Measurements from ENCODE around the gene PTPRK. TPM values are rescaled to one million over a fixed set of nuclear protein-coding genes. Genes with fewer than 3 reads are reported as not detected.

PTPRK gene
- polyA plus RNA-seq, 1 donor from 2014 or later = 10.2 TPM

GRCh38 chr6:128099571-128100197 lies 420.7 kb downstream of the PTPRK start:
- no peak overlapping the region for H3K4me3 Mint-ChIP-seq
- H3K4me1 Mint-ChIP-seq = peaks cover 0 to 9% (median 7%) of the 10 kb centered on the region in 3 donors
- no peaks in the 10 kb centered on the region for H3K27me3 Mint-ChIP-seq
- H3K27ac Mint-ChIP-seq = no peak overlapping the region
- H3K9me3 Mint-ChIP-seq = peaks cover 0 to 1% (median 0%) of the 10 kb centered on the region in 3 donors
- no peaks in the 10 kb centered on the region for H3K36me3 Mint-ChIP-seq

GRCh38 chr6:128098000-128098581 lies 422.3 kb downstream of the PTPRK start:
- Mint-ChIP-seq H3K27ac (no peak overlapping the region), H3K36me3 (no peaks in the 10 kb centered on the region), H3K27me3 (no peaks in the 10 kb centered on the region)

GRCh38 chr6:128097009-128097408 lies 423.4 kb downstream of the PTPRK start:
- Mint-ChIP-seq H3K27ac (no peak overlapping the region), H3K4me3 (no peak overlapping the region)

More at GRCh38 chr6:128098000-128098581, 422.3 kb downstream of the PTPRK start:
- H3K9me3 Mint-ChIP-seq = peaks cover 0 to 1% (median 0%) of the 10 kb centered on the region in 3 donors
- H3K4me1 Mint-ChIP-seq = peaks cover 0 to 4% (median 4%) of the 10 kb centered on the region in 3 donors
- no peak overlapping the region for H3K4me3 Mint-ChIP-seq

GRCh38 chr6:128095362-128095761 lies 425.0 kb downstream of the PTPRK start:
- Mint-ChIP-seq H3K9me3 (peaks cover 0 to 1% (median 0%) of the 10 kb centered on the region in 3 donors), H3K27me3 (no peaks in the 10 kb centered on the region), H3K4me3 (no peak overlapping the region), H3K36me3 (peaks cover 1% of the 10 kb centered on the region), H3K4me1 (peaks cover 0 to 4% (median 3%) of the 10 kb centered on the region in 3 donors), H3K27ac (peak overlapping the region in 1 of 3 donors; percentile 60)

More at GRCh38 chr6:128097009-128097408, 423.4 kb downstream of the PTPRK start:
- H3K4me1 Mint-ChIP-seq = peaks cover 0 to 4% (median 4%) of the 10 kb centered on the region in 3 donors
- no peaks in the 10 kb centered on the region for H3K27me3 Mint-ChIP-seq
- no peaks in the 10 kb centered on the region for H3K36me3 Mint-ChIP-seq
- peaks cover 0 to 1% (median 0%) of the 10 kb centered on the region in 3 donors for H3K9me3 Mint-ChIP-seq

GRCh38 chr6:128079021-128079420 lies 441.4 kb downstream of the PTPRK start:
- Mint-ChIP-seq H3K4me1 (no peaks in the 10 kb centered on the region), H3K27me3 (no peaks in the 10 kb centered on the region), H3K27ac (no peak overlapping the region), H3K36me3 (peaks cover 2% of the 10 kb centered on the region), H3K9me3 (no peaks in the 10 kb centered on the region), H3K4me3 (no peak overlapping the region)

- H3K4me1 Mint-ChIP-seq = no peaks in the 10 kb centered on the region
- H3K27me3 Mint-ChIP-seq = no peaks in the 10 kb centered on the region
- no peaks in the 10 kb centered on the region for H3K9me3 Mint-ChIP-seq
- peaks cover 2% of the 10 kb centered on the region for H3K36me3 Mint-ChIP-seq
- H3K27ac Mint-ChIP-seq = no peak overlapping the region
- H3K4me3 Mint-ChIP-seq = no peak overlapping the region
Measured at GRCh38 chr6:128078276-128078675, 442.1 kb downstream of the PTPRK start.

- Mint-ChIP-seq H3K36me3 (no peaks in the 10 kb centered on the region), H3K4me1 (no peaks in the 10 kb centered on the region), H3K27ac (no peak overlapping the region), H3K9me3 (no peaks in the 10 kb centered on the region), H3K4me3 (no peak overlapping the region), H3K27me3 (no peaks in the 10 kb centered on the region)
Measured at GRCh38 chr6:128076843-128077242, 443.6 kb downstream of the PTPRK start.

GRCh38 chr6:128074567-128074966 lies 445.8 kb downstream of the PTPRK start:
- Mint-ChIP-seq H3K27ac (peak overlapping the region in 1 of 3 donors; percentile 6), H3K4me3 (no peak overlapping the region), H3K36me3 (no peaks in the 10 kb centered on the region), H3K27me3 (no peaks in the 10 kb centered on the region), H3K4me1 (no peaks in the 10 kb centered on the region), H3K9me3 (no peaks in the 10 kb centered on the region)

GRCh38 chr6:128073389-128073788 lies 447.0 kb downstream of the PTPRK start:
- no peak overlapping the region for H3K4me3 Mint-ChIP-seq
- H3K27me3 Mint-ChIP-seq = no peaks in the 10 kb centered on the region
- H3K36me3 Mint-ChIP-seq = no peaks in the 10 kb centered on the region
- no peaks in the 10 kb centered on the region for H3K9me3 Mint-ChIP-seq
- H3K4me1 Mint-ChIP-seq = no peaks in the 10 kb centered on the region
- no peak overlapping the region for H3K27ac Mint-ChIP-seq

GRCh38 chr6:128071212-128071611 lies 449.2 kb downstream of the PTPRK start:
- no peaks in the 10 kb centered on the region for H3K36me3 Mint-ChIP-seq
- no peaks in the 10 kb centered on the region for H3K27me3 Mint-ChIP-seq
- no peaks in the 10 kb centered on the region for H3K9me3 Mint-ChIP-seq
- no peak overlapping the region for H3K4me3 Mint-ChIP-seq
- peak overlapping the region in 1 of 3 donors; percentile 42 for H3K27ac Mint-ChIP-seq
- no peaks in the 10 kb centered on the region for H3K4me1 Mint-ChIP-seq

GRCh38 chr6:128070406-128070805 lies 450.0 kb downstream of the PTPRK start:
- Mint-ChIP-seq H3K4me1 (no peaks in the 10 kb centered on the region), H3K27me3 (no peaks in the 10 kb centered on the region), H3K27ac (no peak overlapping the region), H3K36me3 (no peaks in the 10 kb centered on the region), H3K4me3 (no peak overlapping the region), H3K9me3 (no peaks in the 10 kb centered on the region)

GRCh38 chr6:128069188-128069587 lies 451.2 kb downstream of the PTPRK start:
- H3K4me1 Mint-ChIP-seq = no peaks in the 10 kb centered on the region
- no peaks in the 10 kb centered on the region for H3K36me3 Mint-ChIP-seq
- H3K4me3 Mint-ChIP-seq = no peak overlapping the region
- no peak overlapping the region for H3K27ac Mint-ChIP-seq
- H3K9me3 Mint-ChIP-seq = no peaks in the 10 kb centered on the region
- no peaks in the 10 kb centered on the region for H3K27me3 Mint-ChIP-seq

- Mint-ChIP-seq H3K27ac (no peak overlapping the region), H3K4me1 (no peaks in the 10 kb centered on the region)
Measured at GRCh38 chr6:128068119-128068479, 452.3 kb downstream of the PTPRK start.

GRCh38 chr6:128067446-128068118 lies 452.8 kb downstream of the PTPRK start:
- Mint-ChIP-seq H3K36me3 (no peaks in the 10 kb centered on the region), H3K27ac (no peak overlapping the region), H3K4me1 (no peaks in the 10 kb centered on the region), H3K27me3 (no peaks in the 10 kb centered on the region), H3K9me3 (no peaks in the 10 kb centered on the region), H3K4me3 (no peak overlapping the region)

More at GRCh38 chr6:128068119-128068479, 452.3 kb downstream of the PTPRK start:
- H3K4me3 Mint-ChIP-seq = no peak overlapping the region
- H3K36me3 Mint-ChIP-seq = no peaks in the 10 kb centered on the region
- H3K27me3 Mint-ChIP-seq = no peaks in the 10 kb centered on the region
- H3K9me3 Mint-ChIP-seq = no peaks in the 10 kb centered on the region

- Mint-ChIP-seq H3K4me3 (no peak overlapping the region), H3K27ac (no peak overlapping the region), H3K36me3 (peaks cover 1% of the 10 kb centered on the region), H3K27me3 (no peaks in the 10 kb centered on the region), H3K4me1 (no peaks in the 10 kb centered on the region), H3K9me3 (no peaks in the 10 kb centered on the region)
Measured at GRCh38 chr6:128065072-128065471, 455.3 kb downstream of the PTPRK start.

GRCh38 chr6:128064540-128064895 lies 455.9 kb downstream of the PTPRK start:
- H3K4me1 Mint-ChIP-seq = no peaks in the 10 kb centered on the region
- no peak overlapping the region for H3K27ac Mint-ChIP-seq
- H3K27me3 Mint-ChIP-seq = no peaks in the 10 kb centered on the region
- no peak overlapping the region for H3K4me3 Mint-ChIP-seq
- H3K9me3 Mint-ChIP-seq = no peaks in the 10 kb centered on the region
- peaks cover 1% of the 10 kb centered on the region for H3K36me3 Mint-ChIP-seq
